Activated CD4-positive, alpha-beta T cell treated with anti-CD3 and anti-CD28 coated beads, Interleukin-2, amount 10 ng/mL, durations not matched to agents 7 days and 5 days (primary cell): ENCODE measurements around the gene BOLA3. TPM values are rescaled to one million over a fixed set of nuclear protein-coding genes. Genes with fewer than 3 reads are reported as not detected.
A peak's percentile ranks its signal among the peaks of the same experiment; 100 is the strongest.
"Not testable (repeated sequence)": the region's sequence is repeated elsewhere in the genome, so short reads cannot be mapped to it uniquely, and the experiment has no call there.

ENCODE experiments used
- CTCF ChIA-PET: fragments of 350-600 bp; sonication (Branson Sonifier 250); formaldehyde crosslinking; loops from one replicate; lab custom pipeline; 2021; ENCODE audit warnings: antibody characterized with exemption; lab: Charles Lee
- POLR2A ChIA-PET: fragments of 350-600 bp; sonication (Branson Sonifier 250); formaldehyde crosslinking; loops from one replicate; lab custom pipeline; 2021; ENCODE audit warnings: antibody characterized with exemption; lab: Charles Lee
- DNase-seq: peaks from one replicate; pipeline ENCODE4 v3.0.0-alpha.2; 2020
- H3K27ac Mint-ChIP-seq: one replicate; pipeline ENCODE4 v1.8.0; 2021; ENCODE audit warnings: mild to moderate bottlenecking, moderate library complexity, mixed read lengths
- H3K27me3 Mint-ChIP-seq: one replicate; pipeline ENCODE4 v1.8.0; 2021; ENCODE audit warnings: mixed read lengths
- H3K36me3 Mint-ChIP-seq: one replicate; pipeline ENCODE4 v1.8.0; 2021; ENCODE audit warnings: low read depth, mixed read lengths
- H3K4me1 Mint-ChIP-seq: one replicate; pipeline ENCODE4 v1.8.0; 2021; ENCODE audit warnings: mixed read lengths
- H3K4me3 Mint-ChIP-seq: one replicate; pipeline ENCODE4 v1.8.0; 2021; ENCODE audit warnings: mild to moderate bottlenecking, moderate library complexity, mixed read lengths
- H3K9me3 Mint-ChIP-seq: one replicate; pipeline ENCODE4 v1.8.0; 2021; ENCODE audit warnings: mixed read lengths
- total RNA-seq, 2 experiments: library from RNA; stranded (reverse); gene quantifications; one replicate each; pipeline ENCODE4 v1.2.3, GENCODE V29; 2021

BOLA3 gene, protein sequence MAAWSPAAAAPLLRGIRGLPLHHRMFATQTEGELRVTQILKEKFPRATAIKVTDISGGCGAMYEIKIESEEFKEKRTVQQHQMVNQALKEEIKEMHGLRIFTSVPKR
- total RNA-seq, result 10 to 100 TPM; 53.3 to 63.2 TPM

DNA sequence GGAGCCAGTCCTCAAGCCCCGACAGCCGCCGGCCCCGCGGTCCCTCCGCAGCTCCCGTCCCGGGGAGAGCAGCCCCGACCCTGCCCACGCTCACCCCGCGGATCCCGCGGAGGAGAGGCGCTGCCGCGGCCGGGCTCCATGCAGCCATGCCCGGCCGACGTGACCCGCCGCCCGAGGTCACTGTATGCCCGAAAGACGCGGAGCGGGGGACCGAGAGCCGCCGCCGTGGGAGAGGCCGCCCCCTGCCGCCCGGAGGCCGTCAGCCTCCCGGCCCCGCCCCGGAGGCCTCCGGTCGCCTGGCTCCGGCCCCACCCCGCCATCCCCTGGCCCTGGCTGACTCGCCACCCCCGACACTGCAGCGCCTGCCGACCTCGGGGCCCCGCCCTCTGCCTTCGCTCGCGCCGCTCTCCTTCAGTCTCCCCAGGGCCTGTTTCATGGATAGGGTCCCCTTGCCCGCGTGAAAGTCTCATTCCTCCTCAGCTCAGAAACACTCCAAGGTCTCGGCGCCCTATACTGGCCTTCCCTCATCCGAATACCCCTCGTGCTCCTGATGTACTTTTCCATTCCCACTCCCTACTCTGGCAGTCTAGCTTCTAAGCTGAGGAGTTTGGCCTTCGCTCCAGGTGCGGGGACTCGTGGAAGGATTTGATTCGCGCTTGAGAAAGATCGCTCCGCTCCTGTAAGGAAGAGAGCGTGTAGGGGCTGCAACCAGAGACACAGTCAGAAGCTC, at the start of gene BOLA3:
Gene BOLA3 (minus strand): TSS at position 186 of the 730 bp plus-strand sequence. CDS start 38 bp downstream, at position 148.
- ChIA-PET POLR2A (interaction anchor here (1.2 kb wide), 1 partner anchor 411 kb away, joined by 7 read pairs; the partner anchor contains the start of gene TPRKB), CTCF (interaction anchor here (0.5 to 3.1 kb wide), 22 partner anchors 10 to 336 kb away, joined by 3 to 22 read pairs (median 4); partner anchors contain the start of gene STAMBP)
- Mint-ChIP-seq H3K4me1 (peaks cover under 1% of the 10 kb centered on the region), H3K9me3 (no peaks in the 10 kb centered on the region), H3K36me3 (peaks cover 14% of the 10 kb centered on the region), H3K4me3 (no peak within 1 kb of the TSS), H3K27me3 (no peaks in the 10 kb centered on the region), H3K27ac (no peak within 1 kb of the TSS)
- DNase-seq, result peak; percentile 82

DNA sequence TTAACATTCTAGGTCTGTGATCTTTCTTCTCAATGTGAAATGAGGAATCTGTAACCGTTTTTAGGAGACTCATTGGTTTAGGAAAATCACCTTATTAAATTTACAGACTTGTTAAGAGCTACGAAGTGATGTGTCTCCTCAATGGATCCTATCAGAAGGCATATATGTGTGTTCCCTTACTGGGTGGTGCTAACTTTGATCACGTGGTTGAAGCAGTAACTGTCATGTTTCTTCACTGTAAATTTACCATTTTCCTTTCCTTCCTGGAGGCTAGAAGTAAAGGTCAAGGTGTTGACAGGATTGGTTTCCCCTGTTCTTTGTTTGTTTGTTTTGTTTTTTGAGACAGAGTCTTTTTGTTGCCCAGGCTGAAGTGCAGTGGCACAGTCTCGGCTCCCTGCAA, 49.3 kb upstream of the BOLA3 start:
- Mint-ChIP-seq H3K36me3 (peaks cover 19% of the 10 kb centered on the region), H3K9me3 (no peaks in the 10 kb centered on the region), H3K27me3 (peaks cover 2% of the 10 kb centered on the region), H3K27ac (peak overlapping the region; percentile 54), H3K4me1 (peaks cover 45% of the 10 kb centered on the region), H3K4me3 (no peak overlapping the region)
- POLR2A ChIA-PET, result interaction anchor here (4.2 kb wide), 1 partner anchor 19 kb away, joined by 28 read pairs; the partner anchor contains the start of gene MOB1A
- DNase-seq, result no peak
- CTCF ChIA-PET, result interaction anchor here (0.7 to 6.1 kb wide), 3 partner anchors 14 to 77 kb away, joined by 3 to 83 read pairs (median 5); partner anchors contain the start of gene MOB1A

GRCh38 chr2:74194799-74195198, 47.1 kb upstream of the BOLA3 start:
- H3K27ac Mint-ChIP-seq, result no peak overlapping the region
- H3K4me3 Mint-ChIP-seq, result no peak overlapping the region
- ChIA-PET CTCF (no interaction called here), POLR2A (no interaction called here)
- H3K4me1 Mint-ChIP-seq, result peaks cover 29% of the 10 kb centered on the region
- no peak for DNase-seq
- H3K36me3 Mint-ChIP-seq, result peaks cover 8% of the 10 kb centered on the region
- H3K27me3 Mint-ChIP-seq, result peaks cover 8% of the 10 kb centered on the region
- no peaks in the 10 kb centered on the region for H3K9me3 Mint-ChIP-seq

DNA sequence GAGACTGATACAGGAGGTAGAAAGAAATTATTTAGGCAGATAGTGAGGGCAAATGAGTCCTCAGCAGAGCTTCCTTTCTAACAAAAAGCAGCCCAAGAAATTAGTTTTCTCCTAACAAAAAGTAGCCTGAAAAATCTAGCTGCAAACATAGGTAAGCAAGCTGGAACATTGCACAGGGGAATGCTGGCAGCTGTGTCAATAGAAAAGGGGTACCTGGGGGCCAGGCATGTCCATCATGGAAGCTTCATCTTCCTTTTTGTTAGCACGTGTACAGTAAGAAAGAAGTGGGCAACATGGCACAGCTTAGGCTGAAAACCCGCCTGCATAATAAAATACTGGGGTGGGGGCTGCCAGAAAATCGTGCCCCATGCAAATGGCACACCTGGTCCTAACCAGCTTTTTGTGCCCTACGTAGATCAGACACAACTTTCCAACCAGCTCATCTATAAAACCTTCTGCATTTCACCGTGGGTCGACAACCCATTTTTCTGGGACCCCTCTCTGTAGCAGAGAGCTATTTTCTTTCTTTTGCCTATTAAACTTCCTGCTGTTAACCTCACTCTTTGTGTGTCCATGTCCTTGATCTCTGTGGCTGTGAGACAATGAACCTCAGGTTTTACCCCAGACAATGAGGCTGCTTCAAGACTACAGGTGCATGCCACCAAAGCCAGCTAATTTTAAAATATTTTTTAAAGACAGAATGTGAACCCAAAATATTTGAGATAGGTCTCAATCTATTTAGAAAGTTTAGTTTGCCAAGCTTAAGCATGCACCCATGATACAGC, 44.1 kb upstream of the BOLA3 start:
- DNase-seq, result no peak
- POLR2A ChIA-PET, result no interaction called here
- no peaks in the 10 kb centered on the region for H3K9me3 Mint-ChIP-seq
- CTCF ChIA-PET, result interaction anchor here (0.6 to 2.7 kb wide), 7 partner anchors 11 to 367 kb away, joined by 3 to 28 read pairs (median 4); partner anchors contain the start of gene MOB1A
- no peak overlapping the region for H3K27ac Mint-ChIP-seq
- H3K27me3 Mint-ChIP-seq, result peaks cover 8% of the 10 kb centered on the region
- no peaks in the 10 kb centered on the region for H3K36me3 Mint-ChIP-seq
- no peak overlapping the region for H3K4me3 Mint-ChIP-seq
- H3K4me1 Mint-ChIP-seq, result peaks cover 9% of the 10 kb centered on the region

DNA sequence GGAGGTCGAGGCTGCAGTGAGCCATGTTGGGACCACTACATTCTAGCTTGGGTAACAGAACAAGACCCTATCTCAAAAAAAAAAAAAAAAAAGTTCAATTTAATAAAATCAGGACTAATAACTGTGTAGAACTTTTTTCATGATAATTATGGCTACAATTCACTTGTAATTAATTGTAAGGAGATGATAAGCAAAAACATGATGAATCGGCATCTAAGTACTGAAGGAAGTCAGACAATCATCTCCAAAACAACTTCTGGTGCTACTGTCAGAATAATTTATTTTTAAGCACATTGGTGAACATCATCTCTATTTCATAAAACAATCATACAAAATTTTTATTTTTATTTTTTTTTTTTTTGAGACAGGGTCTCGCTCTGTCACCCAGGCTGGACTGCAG, 41.0 kb upstream of the BOLA3 start:
- POLR2A ChIA-PET, result no interaction called here
- Mint-ChIP-seq H3K9me3 (peaks cover 2% of the 10 kb centered on the region), H3K4me1 (peaks cover 25% of the 10 kb centered on the region), H3K4me3 (no peak overlapping the region), H3K27ac (no peak overlapping the region), H3K36me3 (no peaks in the 10 kb centered on the region), H3K27me3 (peaks cover 10% of the 10 kb centered on the region)
- DNase-seq, result no peak
- CTCF ChIA-PET, result interaction anchor here (1.1 to 11.1 kb wide), 2 partner anchors 10 to 11 kb away, joined by 6 to 83 read pairs; partner anchors contain the start of gene MTHFD2

DNA sequence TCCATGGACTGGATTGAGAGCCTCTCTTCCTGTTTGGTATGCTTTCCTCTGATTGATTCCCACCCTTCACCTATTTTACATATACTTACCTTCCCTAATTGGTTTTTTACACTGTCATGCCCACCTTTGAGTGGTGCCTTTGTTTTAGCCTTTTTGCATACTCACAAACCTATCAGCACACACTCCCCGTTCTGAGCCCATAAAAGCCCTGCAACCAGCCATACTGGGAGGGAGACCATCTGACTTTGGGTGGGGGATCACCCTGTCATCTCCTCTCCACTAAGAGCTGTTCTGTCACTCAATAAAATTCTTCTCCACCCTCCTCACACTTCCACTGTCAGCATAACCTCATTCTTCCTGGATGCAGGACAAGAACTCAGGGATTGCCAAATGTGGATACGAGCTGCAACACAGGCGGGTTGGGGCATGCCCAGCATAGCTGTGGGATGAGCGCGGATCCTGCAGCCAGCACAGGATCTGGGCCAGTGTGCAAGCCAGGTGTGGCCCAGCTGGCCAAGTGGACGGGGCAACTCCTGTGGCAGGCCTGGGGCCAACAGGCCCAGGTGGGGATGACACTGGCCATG, 40.4 kb upstream of the BOLA3 start:
- CTCF ChIA-PET, result interaction anchor here (11.1 kb wide), 1 partner anchor 10 kb away, joined by 83 read pairs; the partner anchor contains the start of gene MTHFD2

DNA sequence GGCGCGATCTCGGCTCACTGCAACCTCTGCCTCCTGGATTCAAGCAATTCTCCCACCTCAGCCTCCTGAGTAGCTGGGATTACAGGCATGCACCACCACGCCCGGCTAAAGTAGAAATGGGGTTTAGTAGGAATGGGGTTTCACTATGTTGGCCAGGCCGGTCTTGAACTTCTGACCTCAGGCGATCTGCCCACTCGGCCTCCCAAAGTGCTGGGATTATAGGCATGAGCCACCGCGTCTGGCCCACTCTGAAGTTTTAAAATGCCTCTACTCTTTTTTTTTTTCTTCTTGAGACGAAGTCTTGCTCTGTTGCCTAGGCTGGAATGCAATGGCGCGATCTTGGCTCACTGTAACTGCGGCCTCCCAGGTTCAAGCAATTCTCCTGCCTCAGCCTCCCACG, 39.0 kb upstream of the BOLA3 start:
- POLR2A ChIA-PET, result not testable (repeated sequence)
- peak overlapping the region; percentile 54 for H3K27ac Mint-ChIP-seq

More for the DNA sequence above, 40.4 kb upstream of the BOLA3 start:
- H3K4me3 Mint-ChIP-seq, result no peak overlapping the region
- POLR2A ChIA-PET, result no interaction called here
- no peaks in the 10 kb centered on the region for H3K36me3 Mint-ChIP-seq
- no peak overlapping the region for H3K27ac Mint-ChIP-seq
- peaks cover 2% of the 10 kb centered on the region for H3K9me3 Mint-ChIP-seq
- peaks cover 11% of the 10 kb centered on the region for H3K27me3 Mint-ChIP-seq
- H3K4me1 Mint-ChIP-seq, result peaks cover 25% of the 10 kb centered on the region
- DNase-seq, result no peak

DNA sequence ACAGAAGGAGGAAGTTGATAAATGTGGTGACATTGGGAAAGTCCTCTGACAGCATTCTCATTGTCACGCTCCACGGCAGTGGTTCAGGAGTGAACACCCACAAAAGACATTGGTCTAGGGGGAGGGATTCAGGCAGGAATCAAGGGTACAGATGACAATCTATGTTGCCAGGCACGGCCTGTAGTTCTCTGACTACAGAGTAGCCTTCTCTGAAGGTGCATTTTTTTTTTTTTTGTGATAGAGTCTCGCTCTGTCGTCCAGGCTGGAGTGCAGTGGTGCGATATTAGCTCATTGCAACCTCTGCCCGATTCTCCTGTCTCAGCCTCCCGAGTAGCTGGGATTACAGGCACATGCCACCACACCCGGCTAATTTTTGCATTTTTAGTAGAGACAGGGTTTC, 38.3 kb upstream of the BOLA3 start:
- H3K27me3 Mint-ChIP-seq, result peaks cover 4% of the 10 kb centered on the region
- peak; percentile 41 for DNase-seq
- H3K4me1 Mint-ChIP-seq, result peaks cover 30% of the 10 kb centered on the region
- H3K4me3 Mint-ChIP-seq, result peak overlapping the region; percentile 42
- ChIA-PET POLR2A (no interaction called here), CTCF (interaction anchor here (0.6 to 11.1 kb wide), 5 partner anchors 12 to 32 kb away, joined by 3 to 83 read pairs (median 3); partner anchors contain the start of gene MTHFD2)
- H3K9me3 Mint-ChIP-seq, result peaks cover 2% of the 10 kb centered on the region
- peak overlapping the region; percentile 69 for H3K27ac Mint-ChIP-seq
- H3K36me3 Mint-ChIP-seq, result no peaks in the 10 kb centered on the region

More for the DNA sequence above, 39.0 kb upstream of the BOLA3 start:
- not testable (repeated sequence) for H3K4me3 Mint-ChIP-seq, H3K36me3 Mint-ChIP-seq, H3K9me3 Mint-ChIP-seq, H3K27me3 Mint-ChIP-seq, DNase-seq
- CTCF ChIA-PET, result interaction anchor here (0.8 to 11.1 kb wide), 3 partner anchors 12 to 32 kb away, joined by 3 to 83 read pairs (median 8); partner anchors contain the start of gene MTHFD2
- peaks cover 26% of the 10 kb centered on the region for H3K4me1 Mint-ChIP-seq

DNA sequence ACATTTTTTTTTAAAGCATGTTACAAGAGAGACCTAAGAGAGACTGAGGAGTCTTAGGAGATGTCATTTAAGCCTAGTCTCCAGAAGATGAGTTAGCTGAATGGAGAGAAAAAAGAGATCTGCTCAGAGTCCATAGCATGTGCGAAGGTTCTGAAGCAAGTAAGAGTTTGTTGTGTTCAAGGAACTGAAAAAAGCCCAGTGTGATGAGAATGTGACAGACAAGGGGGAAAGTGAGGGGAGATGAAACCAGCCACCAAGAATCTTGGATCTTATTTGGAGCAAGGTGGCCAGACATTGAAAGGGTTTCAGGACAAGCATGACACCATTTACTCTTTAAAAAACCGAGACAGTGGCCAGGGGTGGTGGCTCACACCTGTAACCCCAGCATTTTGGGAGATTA, 36.2 kb upstream of the BOLA3 start:
- H3K4me3 Mint-ChIP-seq, result no peak overlapping the region
- H3K9me3 Mint-ChIP-seq, result peaks cover 2% of the 10 kb centered on the region
- peaks cover 30% of the 10 kb centered on the region for H3K4me1 Mint-ChIP-seq
- no peaks in the 10 kb centered on the region for H3K36me3 Mint-ChIP-seq
- no peak for DNase-seq
- peaks cover 4% of the 10 kb centered on the region for H3K27me3 Mint-ChIP-seq
- ChIA-PET CTCF (interaction anchor here (0.9 to 11.1 kb wide), 5 partner anchors 14 to 360 kb away, joined by 3 to 83 read pairs (median 3); partner anchors contain the start of genes BOLA3 and MTHFD2), POLR2A (no interaction called here)
- H3K27ac Mint-ChIP-seq, result no peak overlapping the region

DNA sequence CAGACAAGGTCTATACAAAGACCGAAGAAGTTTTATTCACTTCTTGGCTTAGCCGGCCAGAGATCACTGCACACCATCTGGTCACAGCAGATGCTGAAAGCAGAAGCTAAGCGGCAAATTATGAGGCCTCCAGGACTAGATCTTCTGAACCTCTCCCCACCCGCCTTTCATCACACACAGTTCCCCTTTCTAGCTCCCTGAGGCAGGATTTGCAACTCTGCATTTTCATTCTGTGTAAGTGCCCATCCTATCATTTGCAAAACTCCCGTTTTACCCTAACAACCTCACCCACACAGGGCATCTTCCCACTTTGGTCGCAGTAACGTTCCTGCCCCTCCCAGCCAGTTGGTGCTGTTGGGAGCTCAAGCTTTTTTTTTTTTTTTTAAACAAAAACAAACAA, 34.0 kb upstream of the BOLA3 start:
- H3K36me3 Mint-ChIP-seq, result peaks cover 6% of the 10 kb centered on the region
- no peak overlapping the region for H3K27ac Mint-ChIP-seq
- no peak overlapping the region for H3K4me3 Mint-ChIP-seq
- POLR2A ChIA-PET, result no interaction called here
- no peak for DNase-seq
- peaks cover 4% of the 10 kb centered on the region for H3K27me3 Mint-ChIP-seq
- CTCF ChIA-PET, result interaction anchor here (1.0 to 11.1 kb wide), 7 partner anchors 9 to 256 kb away, joined by 3 to 83 read pairs (median 6); partner anchors contain the start of genes BOLA3 and MTHFD2
- H3K4me1 Mint-ChIP-seq, result peaks cover 36% of the 10 kb centered on the region
- H3K9me3 Mint-ChIP-seq, result peaks cover 2% of the 10 kb centered on the region

GRCh38 chr2:74179063-74179865, 31.6 kb upstream of the BOLA3 start:
- no peak for DNase-seq
- Mint-ChIP-seq H3K27me3 (peaks cover 4% of the 10 kb centered on the region), H3K4me3 (peak overlapping the region; percentile 92), H3K27ac (peak overlapping the region; percentile 94), H3K9me3 (no peaks in the 10 kb centered on the region), H3K36me3 (peaks cover 19% of the 10 kb centered on the region), H3K4me1 (peaks cover 43% of the 10 kb centered on the region)
- CTCF ChIA-PET, result interaction anchor here (0.6 to 11.1 kb wide), 19 partner anchors 8 to 1475 kb away, joined by 3 to 83 read pairs (median 4); partner anchors contain the start of gene MTHFD2
- POLR2A ChIA-PET, result interaction anchor here (0.6 to 1.8 kb wide), 4 partner anchors 19 to 317 kb away, joined by 3 to 28 read pairs (median 4); partner anchors contain the start of gene MTHFD2
